K562 (cell line): ENCODE measurements around the gene KCNK6. TPM values are rescaled to one million over a fixed set of nuclear protein-coding genes. Genes with fewer than 3 reads are reported as not detected.

ENCODE experiments used
- ATAC-seq: fragments of 200-7000 bp; cut with Tn5 transposase; 3 replicates; pipeline ENCODE4 v1.9.1; 2020; ENCODE audit warnings: moderate library complexity
- BruUV-seq: library from RNA; stranded (reverse); fragments of 400-500 nt; replicated peaks from 2 replicates; lab custom pipeline; 2021; lab: Mats Ljungman, UMichigan
- CTCF ChIA-PET: fragments of 300-600 bp; formaldehyde crosslinking; extraction: SDS; loops from one replicate; lab custom pipeline; 2021; ENCODE audit warnings: low intra/inter-chr PET ratio; lab: Yijun Ruan, JAX
- POLR2A ChIA-PET: fragments of 300-600, 350-650 bp; sonication (Branson Sonifier 250); formaldehyde crosslinking; extraction: SDS; loops from one replicate; lab custom pipeline; 2021; ENCODE audit warnings: antibody characterized with exemption, inconsistent platforms; lab: Yijun Ruan, JAX
- DNase-seq, 4 experiments: peaks; one replicate each; pipeline versions ENCODE4 v3.0.0 to v3.0.0-alpha.2; 2011 to 2018; ENCODE audit warnings: low spot score in 3 of 4, mixed read lengths in 3 of 4; ENCODE audit errors: extremely low read depth in 1 of 4
- FAIRE-seq: peaks from 2 replicates; lab custom pipeline; 2011; peaks lifted over from hg19 to GRCh38; lab: Jason Lieb, UNC
- H2AFZ ChIP-seq: 2 replicates; pipeline ENCODE4 v1.6.0; 2011; ENCODE audit warnings: low read depth, low read length, control low read depth, inconsistent platforms
- H3K27ac ChIP-seq: fragments of 200-600 bp; 3 replicates; pipeline ENCODE4 v1.8.0; 2011; ENCODE audit warnings: low read depth, mild to moderate bottlenecking, control low read depth, inconsistent platforms, low read length, moderate library complexity, mixed read lengths; ENCODE audit errors: extremely low read depth
- H3K27me3 ChIP-seq, 2 experiments: fragments of 300-600 bp in 1 of 2; 2 replicates in 1 of 2; 3 replicates in 1 of 2; pipeline versions ENCODE4 v1.6.0 to v1.8.0; 2011; ENCODE audit warnings: inconsistent platforms in 2 of 2, low read length in 2 of 2, mild to moderate bottlenecking in 1 of 2, mixed read lengths in 1 of 2, moderate library complexity in 1 of 2; ENCODE audit not compliant: control insufficient read depth in 2 of 2, insufficient read depth in 2 of 2
- H3K36me3 ChIP-seq: fragments of 300-600 bp; 3 replicates; pipeline ENCODE4 v1.8.0; 2011; ENCODE audit warnings: mild to moderate bottlenecking, low read length, inconsistent platforms; ENCODE audit not compliant: control insufficient read depth, insufficient read depth
- H3K4me1 ChIP-seq, 2 experiments: fragments of 200-600 bp in 1 of 2; replicated peaks in 1 of 2; 2 replicates in 1 of 2; 3 replicates in 1 of 2; pipeline versions ENCODE4 v1.5.1 to v1.8.0; 2011; ENCODE audit warnings: inconsistent platforms in 2 of 2, low read length in 2 of 2, mild to moderate bottlenecking in 1 of 2, mixed read lengths in 1 of 2, moderate library complexity in 1 of 2; ENCODE audit not compliant: control insufficient read depth in 2 of 2, insufficient read depth in 2 of 2
- H3K4me2 ChIP-seq: 2 replicates; pipeline ENCODE4 v1.6.1; 2011; ENCODE audit warnings: low read length, control low read depth, inconsistent platforms, mixed read lengths; ENCODE audit not compliant: insufficient read depth
- H3K4me3 ChIP-seq: fragments of 200-600 bp; sonication (generic), shearing (Covaris generic); 2 replicates; pipeline ENCODE4 v1.5.1; 2016; ENCODE audit warnings: control low read depth, inconsistent platforms
- H3K79me2 ChIP-seq: fragments of 200-600 bp; 3 replicates; pipeline ENCODE4 v1.8.0; 2011; ENCODE audit warnings: low read length, inconsistent platforms; ENCODE audit not compliant: control insufficient read depth, insufficient read depth
- H3K9ac ChIP-seq, 2 experiments: 2 replicates each; pipeline versions ENCODE4 v1.6.0 to v1.6.1; 2011; ENCODE audit warnings: low read depth in 2 of 2, low read length in 2 of 2, control low read depth in 1 of 2, inconsistent platforms in 1 of 2, mild to moderate bottlenecking in 1 of 2, mixed read lengths in 1 of 2; ENCODE audit not compliant: insufficient read depth in 1 of 2
- H3K9me1 ChIP-seq: one replicate; pipeline ENCODE4 v1.6.0; 2011; ENCODE audit warnings: inconsistent platforms, mild to moderate bottlenecking, low read length, moderate library complexity; ENCODE audit not compliant: control insufficient read depth, insufficient read depth
- H3K9me3 ChIP-seq: replicated peaks from 2 replicates; pipeline ENCODE4 v1.5.1; 2011; ENCODE audit warnings: low read depth, low read length, inconsistent platforms; ENCODE audit not compliant: control insufficient read depth, insufficient read depth
- H4K20me1 ChIP-seq: replicated peaks from 2 replicates; pipeline ENCODE4 v1.6.1; 2011; ENCODE audit warnings: low read length, inconsistent platforms, mixed read lengths; ENCODE audit not compliant: control insufficient read depth, insufficient read depth
- BCOR ChIP-seq: fragments of 450-650 bp; IDR thresholded peaks from 2 replicates; pipeline ENCODE4 v1.6.1; 2016
- CHD4 ChIP-seq: fragments of 200-600 bp; sonication (generic); IDR thresholded peaks from 3 replicates; pipeline ENCODE4 v1.6.1; 2012; ENCODE audit warnings: low read depth, mild to moderate bottlenecking, mixed read lengths, low read length, inconsistent platforms; ENCODE audit not compliant: insufficient read depth, insufficient replicate concordance, poor library complexity, severe bottlenecking
- DDX20 ChIP-seq: fragments of 450-650 bp; IDR thresholded peaks from 2 replicates; pipeline ENCODE4 v1.6.1; 2016; ENCODE audit warnings: missing genetic modification characterization, low read depth, mild to moderate bottlenecking, missing compliant biosample characterization, moderate library complexity
- HIVEP1 ChIP-seq: fragments of 250-450 bp; sonication (Bioruptor Pico); IDR thresholded peaks from 2 replicates; pipeline ENCODE4 v1.4.0; 2020; ENCODE audit warnings: mild to moderate bottlenecking
- ID3 ChIP-seq, 2 experiments: fragments of 250-450 bp in 1 of 2; fragments of 450-650 bp in 1 of 2; sonication (Bioruptor Pico) in 1 of 2; IDR thresholded peaks; 2 replicates each; pipeline versions ENCODE4 v1.6.1 to v1.8.0; 2016 to 2021; ENCODE audit warnings: mild to moderate bottlenecking in 2 of 2, moderate library complexity in 2 of 2, missing compliant biosample characterization in 1 of 2, missing genetic modification characterization in 1 of 2
- PCBP1 ChIP-seq: fragments of 200-400 bp; formaldehyde crosslinking; IDR thresholded peaks from 2 replicates; pipeline ENCODE4 v1.6.1; 2018; ENCODE audit warnings: mild to moderate bottlenecking, low read depth, low read length; ENCODE audit not compliant: poor library complexity, severe bottlenecking
- PKNOX1 ChIP-seq: fragments of 450-650 bp; IDR thresholded peaks from 2 replicates; pipeline ENCODE4 v1.6.1; 2016
- RB1 ChIP-seq: fragments of 450-650 bp; IDR thresholded peaks from 2 replicates; pipeline ENCODE4 v1.6.1; 2017; ENCODE audit warnings: low read depth, mild to moderate bottlenecking
- RBM25 ChIP-seq: fragments of 200-400 bp; formaldehyde crosslinking; IDR thresholded peaks from 2 replicates; pipeline ENCODE4 v1.6.1; 2018; ENCODE audit warnings: low read length, low read depth, moderate library complexity; ENCODE audit not compliant: severe bottlenecking
- RCOR1 ChIP-seq, 2 experiments: IDR thresholded peaks; 2 replicates each; pipeline ENCODE4 v1.6.1; 2012; ENCODE audit warnings: low read depth in 2 of 2, low read length in 2 of 2, borderline replicate concordance in 1 of 2, improper control_type of control experiment in 1 of 2
- SAP30 ChIP-seq: fragments of 200-600 bp; sonication (generic); IDR thresholded peaks from 2 replicates; pipeline ENCODE4 v1.6.1; 2012; ENCODE audit warnings: borderline replicate concordance, low read depth, mild to moderate bottlenecking, moderate library complexity, low read length, control low read depth, inconsistent platforms; ENCODE audit not compliant: insufficient read depth, poor library complexity, severe bottlenecking
- SMAD1 ChIP-seq: fragments of 150-350 bp; IDR thresholded peaks from 2 replicates; pipeline ENCODE4 v1.6.1; 2014; ENCODE audit warnings: low read length, low read depth; ENCODE audit not compliant: partially characterized antibody
- SMARCA5 ChIP-seq: fragments of 450-650 bp; IDR thresholded peaks from 2 replicates; pipeline ENCODE4 v1.6.1; 2016
- ZFP36 ChIP-seq: fragments of 150-350 bp; IDR thresholded peaks from 2 replicates; pipeline ENCODE4 v1.6.1; 2018; ENCODE audit warnings: low read length, low read depth; ENCODE audit not compliant: partially characterized antibody
- ZNF232 ChIP-seq: sonication (generic); formaldehyde crosslinking; IDR thresholded peaks from 2 replicates; pipeline ENCODE4 v1.8.0; 2022; ENCODE audit warnings: mild to moderate bottlenecking, missing genetic modification reagents
- ZNF263 ChIP-seq: sonication (generic); formaldehyde crosslinking; IDR thresholded peaks from 2 replicates; pipeline ENCODE4 v1.8.0; 2022; ENCODE audit warnings: mild to moderate bottlenecking, missing genetic modification reagents, borderline replicate concordance
- ZNF436 ChIP-seq: fragments of 250-450, 450-650 bp; sonication (Bioruptor Pico); formaldehyde crosslinking; IDR thresholded peaks from 2 replicates; pipeline ENCODE4 v1.7.0; 2020; ENCODE audit warnings: mild to moderate bottlenecking
- ZNF696 ChIP-seq: fragments of 250-450 bp; sonication (Bioruptor Pico); conservative IDR thresholded peaks from 2 replicates; pipeline ENCODE4 v1.4.0; 2020; ENCODE audit warnings: mild to moderate bottlenecking, moderate library complexity
- WGBS: fragments of 100-300 bp; shearing (Covaris generic); methylation state at CpG from one replicate; pipeline ENCODE4 v1.1.6; 2016; ENCODE audit warnings: low coverage, mixed read lengths; ENCODE audit not compliant: insufficient coverage; ENCODE audit errors: missing lambda C conversion rate; 5-methylcytosine and 5-hydroxymethylcytosine counted together
- in situ Hi-C: fragments of 300-500 bp; cut with MboI; formaldehyde crosslinking; loops from 4 replicates; pipeline ENCODE4 v1.15.0; 2018; ENCODE audit warnings: inconsistent platforms, mixed read lengths
- intact Hi-C: fragments of 100-400 bp; cut with micrococcal nuclease; formaldehyde crosslinking; loops from 2 replicates; pipeline ENCODE4 v1.14.2; 2022
- polyA plus RNA-seq, 8 experiments: library from polyadenylated mRNA; depleted of rRNA in 4 of 8; stranded (reverse) in 5 of 8; unstranded in 3 of 8; fragments of >200 nt; fragmentation: Nextera tagmentation in 2 of 8; fragmentation: Illumina TruSeq in 1 of 8; extraction: Ambion mirVana in 2 of 8; extraction: Trizol in 1 of 8; gene quantifications; 2 replicates each; pipeline versions ENCODE4 v1.2.1 to v1.2.3, GENCODE V29; 2011 to 2014; ENCODE audit warnings: inconsistent platforms in 1 of 8, missing spikeins in 1 of 8
- total RNA-seq, 7 experiments: library from RNA; depleted of rRNA in 6 of 7; stranded (reverse); fragments of >200 nt in 6 of 7; fragmentation: Illumina TruSeq in 2 of 7; extraction: Trizol in 2 of 7; gene quantifications; 2 replicates each; pipeline versions ENCODE4 v1.2.1 to v1.2.3, GENCODE V29; 2011 to 2021; ENCODE audit warnings: low replicate concordance in 1 of 7

Gene KCNK6
- total and polyA plus RNA-seq, 9 of the 15 experiments (the other 6 are each of a cell fraction or from before 2014, with no cell fraction given) = 0.05 to 0.42 (median 0.15) TPM

- peak overlapping the region; percentile 64 for H3K4me3 ChIP-seq
- no peaks in the 10 kb centered on the region for H3K79me2 ChIP-seq
- FAIRE-seq (no peak), ATAC-seq (peak; percentile 4), DNase-seq (peak in 2 of 4 experiments; percentile 30 to 39)
- no peak overlapping the region for H3K27ac ChIP-seq
- no TSS peak for BruUV-seq
- peak overlapping the region in 1 of 2 experiments; percentile 88; a peak in 2 of 4 replicates for H3K9ac ChIP-seq
- in situ Hi-C loops = no loop called here
- CTCF ChIA-PET = no interaction called here
- peaks cover 24 to 32% of the 10 kb centered on the region in 2 experiments for H3K27me3 ChIP-seq
- whole genome bisulfite sequencing = 2% methylated on average over 19 of the region's 23 CpGs
- intact Hi-C loops = no loop called here
- H3K9me3 ChIP-seq = no peaks in the 10 kb centered on the region
- POLR2A ChIA-PET = interaction anchor here (1.0 to 1.9 kb wide), 2 partner anchors 13 to 106 kb away, joined by 3 to 8 read pairs; partner anchors contain the start of gene PSMD8
- H4K20me1 ChIP-seq = peaks cover 10% of the 10 kb centered on the region; the same call in 1 of the 2 replicates
- H3K9me1 ChIP-seq = no peaks in the 10 kb centered on the region
- peak overlapping the region; percentile 98 for H2AFZ ChIP-seq
- H3K36me3 ChIP-seq = no peaks in the 10 kb centered on the region
- peak overlapping the region; percentile 91 for H3K4me2 ChIP-seq
- H3K4me1 ChIP-seq = peaks cover 10 to 26% of the 10 kb centered on the region in 2 experiments; a peak in 4 of 5 replicates
- TF ChIP-seq ZFP36 = peak; percentile 98
- TF ChIP-seq RB1 = no peak
- 0 out of 4 replicates have a peak, but pooled peaks of 1 of the 2 experiments have one; percentile 13 for TF ChIP-seq RCOR1 (IDR thresholded peaks at IDR 0.05; ENCODE audit: borderline replicate concordance in 1 of 2, low read depth in 2 of 2, low read length in 2 of 2)
- peak; percentile 95 for TF ChIP-seq ZNF263 (CRISPR knock-in tag)
- no peak for TF ChIP-seq ZNF232 (CRISPR knock-in tag)
- TF ChIP-seq PKNOX1 = peak; percentile 31; the same call in 1 of the 2 replicates
- peak; percentile 81 for TF ChIP-seq ZNF436 (CRISPR knock-in tag)
- no peak for TF ChIP-seq PCBP1
- no peak for TF ChIP-seq ID3 (CRISPR knock-in tag; IDR thresholded peaks at IDR 0.05)
- 0 out of 2 replicates have a peak, but pooled peaks have one; percentile 23 for TF ChIP-seq ID3 (tag; IDR thresholded peaks at IDR 0.05)
- TF ChIP-seq SAP30 = no peak
- TF ChIP-seq ZNF696 (CRISPR knock-in tag) = no peak
- no peak for TF ChIP-seq SMAD1
- no peak for TF ChIP-seq HIVEP1
- TF ChIP-seq SMARCA5 = 0 out of 2 replicates have a peak, but pooled peaks have one; percentile 23
- peak; percentile 91 for TF ChIP-seq BCOR
- peak; percentile 70 for TF ChIP-seq RBM25
- TF ChIP-seq DDX20 = no peak
- TF ChIP-seq CHD4 = peak; percentile 41
These were observed 41.4 kb downstream of the KCNK6 start for GRCh38 chr19:38360839-38361631.
